ENCODE measurements around the gene TSPAN9.

Gene TSPAN9

DNA sequence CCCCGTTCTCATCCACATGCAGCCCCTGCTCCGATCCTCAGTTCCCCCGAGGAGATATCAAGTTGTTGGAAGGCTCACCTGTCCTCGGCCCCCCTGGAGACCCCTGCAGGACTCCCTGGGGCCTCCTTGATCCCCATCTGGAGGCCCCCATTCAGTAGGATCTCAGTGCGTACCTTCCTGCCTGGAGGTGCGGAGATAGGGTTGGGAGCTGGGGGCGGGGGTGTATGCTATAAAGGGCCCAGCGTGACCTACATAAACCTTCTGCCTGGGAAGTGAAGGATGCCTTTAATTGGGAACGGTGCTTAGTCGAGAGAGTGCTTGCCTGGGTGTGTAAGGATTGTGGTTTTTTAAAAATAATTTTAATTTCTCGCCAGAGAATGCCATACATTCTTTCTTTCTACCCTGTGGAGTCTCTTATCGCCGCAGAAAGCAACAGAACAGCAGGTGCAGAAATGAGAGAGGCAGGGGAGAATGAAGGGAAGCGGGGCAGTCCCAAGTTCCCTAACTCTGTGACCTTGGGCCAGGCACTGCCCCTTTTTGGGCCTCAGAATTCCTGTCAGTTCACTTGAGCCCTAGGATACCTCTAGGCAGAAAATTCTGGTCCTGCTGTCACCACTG is 153.7 kb downstream of the TSPAN9 start:
- FAIRE-seq = no peak

DNA sequence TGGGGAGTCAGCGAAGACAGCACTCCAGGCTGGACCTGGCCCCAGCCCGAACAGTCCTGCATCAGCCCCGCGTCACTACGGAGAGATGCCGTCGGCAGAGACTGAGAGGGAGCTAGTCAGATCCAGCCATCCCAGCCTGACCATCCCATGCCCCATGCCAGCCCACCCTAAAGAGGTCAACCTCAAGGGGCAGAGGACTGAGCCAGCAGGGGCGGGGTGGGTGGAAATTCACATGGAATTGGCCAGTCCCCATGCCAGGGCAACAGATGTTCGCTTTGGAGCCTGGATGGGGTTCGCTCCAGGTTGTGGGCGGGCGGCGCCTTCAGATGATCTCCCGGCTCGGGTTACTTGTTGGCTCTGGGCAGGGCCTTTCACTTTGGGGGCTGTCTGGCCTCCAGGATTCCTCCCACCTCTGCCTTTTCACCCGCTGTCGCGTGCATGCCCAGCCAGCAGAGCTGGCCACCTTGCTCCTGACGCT is 154.3 kb downstream of the TSPAN9 start:
- FAIRE-seq = no peak

DNA sequence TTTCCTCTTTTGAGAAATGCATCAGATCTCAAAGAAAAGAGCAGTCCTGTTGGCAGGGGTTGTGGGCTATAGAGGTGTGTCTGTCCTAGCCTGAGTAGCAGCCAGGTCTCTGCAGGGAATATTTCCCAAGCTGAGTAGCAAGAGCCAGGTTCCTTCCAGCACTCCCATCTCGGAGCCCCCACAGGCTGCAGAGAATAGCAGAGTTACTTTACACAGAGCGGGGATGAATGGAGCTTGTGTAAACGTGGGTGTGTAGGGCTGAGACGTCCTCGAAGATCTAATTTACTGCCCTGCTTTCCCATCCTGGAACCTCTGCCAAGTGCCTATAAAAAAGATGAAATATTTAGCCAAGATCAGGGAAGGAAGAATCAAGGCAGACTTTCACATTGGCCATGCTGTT is 156.6 kb downstream of the TSPAN9 start:
- no peak for FAIRE-seq

DNA sequence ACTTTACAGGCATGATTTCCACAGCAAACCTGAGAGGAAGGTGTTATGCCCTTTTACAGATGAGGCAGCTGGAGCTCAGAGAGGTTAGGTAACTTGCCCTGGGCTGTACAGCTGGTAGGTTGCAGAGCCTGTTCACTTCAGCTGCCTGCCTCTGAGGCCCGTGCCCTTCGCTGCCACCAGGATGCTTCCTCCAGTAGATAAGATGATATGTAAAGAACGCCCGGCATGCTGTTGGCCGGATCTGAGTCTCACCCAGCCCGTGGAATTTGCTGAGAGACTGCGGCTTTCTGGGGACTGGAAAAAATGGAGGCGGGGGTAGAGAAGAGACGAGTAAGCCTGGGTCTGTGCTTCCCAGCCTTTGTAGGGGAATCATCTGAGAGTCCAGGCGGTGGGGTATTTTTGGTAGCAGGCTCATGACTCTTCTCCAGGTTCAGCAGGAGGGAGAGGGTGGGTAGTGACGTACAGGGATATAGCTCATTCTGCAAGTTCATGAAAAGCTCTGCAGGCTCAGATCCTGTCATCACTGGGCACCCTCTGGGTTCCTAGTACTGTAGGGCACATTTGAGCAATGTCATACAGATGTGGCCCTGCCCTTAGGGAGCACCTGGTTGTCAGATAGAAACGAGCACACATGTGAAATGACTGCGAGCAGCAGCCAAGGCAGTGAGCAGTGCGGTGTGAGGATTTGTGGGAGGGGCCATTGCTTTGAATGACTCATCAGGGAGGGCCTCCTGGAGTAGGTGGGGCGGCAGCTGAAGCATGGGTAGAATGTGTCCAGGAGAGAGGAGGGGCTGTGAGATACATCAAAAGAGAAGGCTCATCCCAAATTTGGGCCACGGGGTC is 159.4 kb downstream of the TSPAN9 start:
- no peak for FAIRE-seq

DNA sequence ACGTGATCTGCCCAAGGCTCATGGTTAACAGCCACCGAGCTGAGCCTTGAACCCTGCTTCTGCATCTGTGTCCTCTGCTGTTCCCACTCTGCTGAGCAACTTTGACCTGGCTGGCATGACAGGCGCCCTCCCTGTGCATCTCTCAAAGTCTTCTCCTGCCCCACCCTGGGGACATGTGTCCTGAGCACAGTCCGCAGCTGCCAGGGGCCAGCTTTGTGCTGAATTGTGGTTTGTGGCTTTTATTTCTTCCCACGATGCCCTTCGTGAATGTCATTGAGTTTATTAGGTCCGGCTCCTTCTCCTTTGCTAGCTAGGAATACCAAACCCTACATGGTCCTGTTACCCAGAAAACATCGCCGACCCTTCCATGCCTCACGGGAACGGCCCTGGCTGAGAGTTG is 161.0 kb downstream of the TSPAN9 start:
- no peak for FAIRE-seq

DNA sequence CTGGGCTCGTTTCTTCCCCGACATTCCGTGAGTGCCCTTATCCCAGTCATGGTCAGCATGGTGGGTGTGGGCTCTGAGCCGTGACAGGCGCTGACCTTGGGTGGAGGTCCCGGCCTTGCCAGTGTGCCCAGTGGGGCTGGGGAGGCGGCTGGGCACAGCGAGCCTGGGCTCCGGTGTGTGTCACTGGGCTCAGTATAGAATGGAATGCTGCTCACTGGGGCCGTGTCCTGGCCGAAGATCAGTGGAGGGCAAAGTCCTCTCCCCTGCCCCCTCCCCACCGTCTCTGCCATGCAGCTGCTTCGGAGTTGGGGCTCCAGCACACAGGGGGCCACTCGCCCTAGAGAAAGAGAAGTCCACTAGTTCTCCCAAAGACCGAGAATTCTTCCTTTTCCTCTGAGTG is 164.4 kb downstream of the TSPAN9 start:
- FAIRE-seq = no peak

DNA sequence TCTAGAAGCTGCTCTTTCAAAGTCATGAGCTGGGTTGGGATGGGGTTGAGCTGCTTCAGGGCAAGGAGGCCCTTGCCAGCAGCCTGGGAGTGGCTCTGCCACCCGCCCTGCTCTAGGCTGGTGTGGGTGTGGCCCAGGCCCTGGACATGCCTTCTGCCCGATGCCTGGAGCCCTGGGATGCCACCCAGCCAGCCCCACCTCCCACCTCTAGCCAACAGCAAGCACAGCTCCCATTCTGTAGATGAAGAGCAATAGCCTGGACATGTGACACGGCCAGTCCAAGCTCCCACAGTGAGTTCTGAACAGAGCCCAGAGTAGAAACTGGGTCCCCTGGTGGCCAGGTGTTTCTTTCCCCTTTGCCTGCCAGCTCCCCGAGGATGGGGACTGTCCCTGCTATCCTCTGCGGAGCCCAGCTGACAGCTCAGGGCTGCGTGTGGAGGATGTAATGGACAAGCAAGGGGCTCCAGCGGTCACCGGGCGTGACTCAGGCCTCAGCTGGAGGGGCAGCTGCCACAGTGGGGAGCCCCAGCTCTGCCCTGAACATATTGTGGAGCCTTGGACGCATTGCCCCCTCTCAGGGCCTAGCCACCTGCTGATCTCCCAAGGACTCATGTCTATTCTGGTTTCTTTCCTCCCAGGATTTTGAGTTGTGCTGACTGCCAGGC is 165.2 kb downstream of the TSPAN9 start:
- FAIRE-seq = no peak

DNA sequence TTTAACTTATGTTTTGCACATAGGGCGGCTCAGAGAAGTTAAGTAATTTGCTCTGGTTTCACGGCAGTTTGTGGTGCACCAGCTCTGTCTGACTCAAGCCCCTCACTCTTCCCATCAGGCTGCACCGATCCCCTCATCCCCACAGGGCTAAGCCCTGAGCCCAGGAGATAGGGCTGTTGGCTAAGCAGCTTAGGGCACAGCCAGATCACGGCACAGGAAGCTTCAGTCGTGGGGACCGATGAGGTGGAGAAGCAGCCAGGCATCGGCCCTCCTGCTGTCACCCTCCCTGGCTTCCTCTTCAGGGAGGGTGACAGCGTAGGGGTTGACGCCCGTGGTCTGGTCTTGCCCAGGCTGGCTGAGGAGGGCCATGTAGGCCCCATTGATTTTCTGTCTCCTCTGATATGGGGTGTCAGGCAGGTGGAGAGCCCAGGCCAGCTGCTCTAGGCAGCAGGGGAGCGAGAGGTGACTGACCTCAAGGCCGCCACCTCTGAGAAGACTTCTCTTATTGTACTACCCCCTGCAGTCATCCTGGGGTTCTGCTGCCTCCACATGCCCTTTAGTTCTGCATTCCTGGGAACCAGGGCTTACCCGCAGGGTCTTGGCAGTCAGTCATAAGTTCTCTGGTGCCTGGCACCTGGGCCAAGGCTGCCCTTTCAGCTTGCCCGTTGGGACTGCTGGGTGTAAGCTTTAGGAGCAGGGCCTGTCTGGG is 166.4 kb downstream of the TSPAN9 start:
- FAIRE-seq = no peak

DNA sequence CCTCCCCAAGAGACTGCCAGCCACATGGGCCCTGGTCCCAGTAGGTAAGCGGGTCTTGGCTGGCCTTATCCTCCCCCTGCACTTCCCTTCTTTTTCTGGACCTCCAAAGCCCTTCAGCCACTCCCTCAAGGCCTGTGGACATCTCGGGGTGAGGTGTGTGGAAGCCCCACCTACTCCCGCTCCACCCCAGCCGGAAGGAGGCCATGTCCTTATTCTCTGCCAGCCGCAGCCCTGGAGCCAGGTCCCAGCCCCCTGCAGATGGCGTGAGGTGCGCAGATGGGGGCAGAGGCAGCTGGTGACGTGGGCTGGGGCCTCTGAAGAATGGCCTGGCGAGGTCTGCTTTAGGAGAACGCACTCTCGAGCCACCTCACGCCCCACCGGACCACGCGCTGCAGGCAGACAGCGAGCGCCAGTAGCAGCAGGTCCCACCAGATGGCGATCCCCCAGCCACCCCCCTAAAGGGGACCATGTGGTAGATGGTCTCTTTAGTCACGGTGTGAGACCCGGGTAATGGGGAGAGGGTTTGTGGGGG is 167.1 kb downstream of the TSPAN9 start:
- no peak for FAIRE-seq

DNA sequence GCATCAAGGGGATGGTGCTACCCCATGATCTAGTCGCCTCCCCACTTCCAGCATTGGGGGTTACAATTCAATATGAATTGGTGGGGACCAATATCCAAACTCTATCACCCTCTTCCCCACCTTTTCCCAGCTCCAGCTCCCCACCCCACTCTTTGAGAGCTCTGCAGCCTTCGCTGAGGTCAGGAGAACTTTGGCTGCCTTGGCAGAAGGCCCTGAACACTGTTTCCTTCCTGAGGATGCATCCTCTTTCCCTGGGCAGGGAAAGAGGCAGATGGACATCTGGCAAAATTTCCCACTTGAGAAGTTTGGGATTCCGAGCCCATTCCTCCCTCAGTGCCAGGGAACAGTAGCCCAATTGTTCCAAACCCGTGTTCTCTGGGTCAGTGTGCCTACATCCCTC is 169.1 kb downstream of the TSPAN9 start:
- FAIRE-seq = no peak

DNA sequence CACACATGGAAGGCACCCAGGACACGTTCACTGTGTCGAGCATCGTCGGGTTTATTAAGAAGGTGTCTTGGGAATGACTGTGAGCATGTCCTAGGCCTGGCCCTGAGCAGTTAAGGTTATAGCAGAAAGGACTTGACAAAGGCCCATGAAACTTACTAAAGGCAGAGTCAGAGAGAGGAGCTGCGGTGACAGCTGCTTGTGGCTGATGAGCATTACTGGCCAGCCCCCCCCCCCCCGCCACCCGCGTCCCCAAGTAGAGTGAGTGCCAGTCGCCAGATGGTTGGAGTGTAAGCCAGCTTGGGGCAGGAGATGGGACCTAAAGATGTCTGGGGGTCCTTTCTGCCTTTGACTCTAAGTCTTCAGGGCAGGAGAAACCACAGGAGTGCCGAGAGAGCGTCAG is 169.9 kb downstream of the TSPAN9 start:
- no peak for FAIRE-seq

DNA sequence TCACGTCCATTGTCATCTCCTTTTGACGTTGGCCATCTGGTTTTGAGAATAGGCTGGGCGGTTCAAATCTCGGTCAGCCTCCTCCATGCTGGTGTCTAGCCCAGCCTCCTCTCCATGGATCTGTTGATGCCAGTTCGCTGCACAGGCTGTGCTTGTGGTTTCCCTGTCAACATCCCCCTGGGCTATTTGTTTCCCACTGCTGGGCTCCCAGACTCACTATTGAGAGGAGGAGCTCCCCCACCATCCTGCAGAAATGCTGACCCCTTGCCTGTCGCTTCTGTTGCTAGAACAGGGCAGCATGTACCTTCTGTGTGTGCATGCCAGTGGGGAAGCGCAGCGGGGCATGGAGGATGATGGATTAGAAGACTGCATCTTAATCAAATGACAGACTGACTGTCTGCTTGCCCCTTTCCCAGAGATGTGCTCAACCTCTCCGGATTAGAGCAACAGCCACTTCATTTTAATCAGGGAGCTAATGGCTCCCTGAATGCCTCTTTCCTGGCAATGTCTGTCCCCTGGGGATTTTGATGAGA is 170.5 kb downstream of the TSPAN9 start:
- no peak for FAIRE-seq

DNA sequence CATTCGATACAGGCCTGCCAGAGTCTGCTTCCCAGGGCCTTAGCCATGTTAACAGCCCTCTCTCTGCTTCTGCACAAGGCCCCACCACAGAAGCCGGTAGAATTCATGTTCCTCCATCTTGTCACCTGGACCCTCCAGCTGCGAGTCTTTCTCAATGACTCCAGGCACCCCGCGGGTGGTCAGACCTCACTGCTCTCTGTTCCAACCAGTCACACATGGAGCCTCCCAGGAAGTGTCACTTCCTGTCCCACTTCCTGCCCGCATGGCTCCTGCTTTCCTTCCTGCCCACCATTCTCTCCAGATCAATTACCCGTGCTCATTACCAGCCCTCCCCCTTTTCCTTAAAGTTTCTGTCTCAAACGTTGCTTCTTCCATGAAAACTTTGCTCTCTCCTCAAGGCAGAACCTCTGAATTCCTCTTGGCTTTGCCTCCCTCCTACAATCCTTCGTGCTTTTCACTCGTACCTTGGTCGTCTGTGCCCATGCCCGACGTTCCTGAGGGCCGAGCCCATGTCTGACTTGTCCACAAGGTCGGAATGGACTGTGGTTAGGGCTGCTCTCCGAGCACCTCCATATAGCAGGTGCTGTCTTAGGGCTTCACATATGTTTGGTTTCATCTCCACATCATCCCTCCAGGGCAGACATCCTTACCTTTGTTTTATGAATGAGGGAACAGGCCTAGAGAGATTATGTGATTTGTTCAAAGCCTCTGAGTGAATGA is 172.1 kb downstream of the TSPAN9 start:
- FAIRE-seq = no peak

DNA sequence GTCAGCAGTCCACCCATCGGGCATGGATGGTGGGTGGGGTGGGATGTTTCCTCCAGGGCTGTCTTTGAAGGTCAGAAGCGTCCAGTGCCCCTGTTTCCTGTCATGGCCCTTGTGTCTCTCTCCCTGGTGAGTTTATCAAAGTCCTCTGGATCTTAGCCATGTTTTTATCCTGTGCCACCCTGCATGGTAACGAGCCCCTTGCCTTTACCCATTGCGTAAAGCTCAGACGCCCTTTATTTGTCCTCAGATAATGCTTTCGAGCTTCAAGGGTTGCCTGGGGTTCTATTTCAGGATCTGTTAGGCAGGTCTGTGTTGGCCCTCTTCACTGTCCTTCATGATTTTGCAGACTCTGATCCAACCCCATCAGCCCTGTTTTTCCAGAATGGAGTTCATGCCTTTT is 172.9 kb downstream of the TSPAN9 start:
- no peak for FAIRE-seq

DNA sequence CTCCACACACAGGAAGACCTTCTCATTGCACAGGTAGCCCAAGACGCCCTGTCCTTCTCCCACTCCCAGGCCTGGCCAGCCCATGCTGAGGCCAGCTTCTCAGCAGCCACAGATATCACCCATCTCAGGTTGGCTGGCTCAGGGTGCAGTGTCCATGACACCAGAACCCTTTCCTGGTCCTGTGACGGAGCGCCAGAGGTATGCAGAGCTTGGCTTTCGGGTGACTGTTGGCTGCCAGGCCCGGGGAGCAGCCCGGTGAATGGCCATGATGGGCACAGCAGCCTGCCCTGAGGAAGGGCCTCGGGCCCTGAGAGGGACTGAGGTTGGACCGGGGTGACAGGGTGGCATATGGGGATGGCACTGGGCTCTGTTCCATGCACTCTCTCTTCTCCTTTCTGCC is 173.4 kb downstream of the TSPAN9 start:
- FAIRE-seq = no peak

DNA sequence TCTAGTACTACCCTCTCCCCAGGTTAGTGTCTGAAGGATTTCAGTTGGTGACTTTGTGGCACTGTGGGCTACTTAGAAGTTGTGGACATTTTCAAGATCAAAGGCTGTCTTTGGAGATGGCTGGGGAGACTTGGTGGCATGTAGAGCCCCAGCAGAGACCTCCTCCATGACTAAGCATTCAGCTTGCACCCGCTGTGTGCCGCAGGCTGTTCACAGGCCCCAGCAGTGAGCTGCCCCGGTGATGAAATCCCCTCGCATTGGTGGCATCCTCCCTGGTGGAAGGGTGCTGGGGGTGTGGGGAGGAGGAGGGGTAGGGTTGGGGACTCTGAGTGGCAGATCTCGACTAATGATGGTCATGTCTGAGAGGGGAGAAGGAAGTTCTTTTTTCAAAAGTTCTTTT is 173.9 kb downstream of the TSPAN9 start:
- no peak for FAIRE-seq

DNA sequence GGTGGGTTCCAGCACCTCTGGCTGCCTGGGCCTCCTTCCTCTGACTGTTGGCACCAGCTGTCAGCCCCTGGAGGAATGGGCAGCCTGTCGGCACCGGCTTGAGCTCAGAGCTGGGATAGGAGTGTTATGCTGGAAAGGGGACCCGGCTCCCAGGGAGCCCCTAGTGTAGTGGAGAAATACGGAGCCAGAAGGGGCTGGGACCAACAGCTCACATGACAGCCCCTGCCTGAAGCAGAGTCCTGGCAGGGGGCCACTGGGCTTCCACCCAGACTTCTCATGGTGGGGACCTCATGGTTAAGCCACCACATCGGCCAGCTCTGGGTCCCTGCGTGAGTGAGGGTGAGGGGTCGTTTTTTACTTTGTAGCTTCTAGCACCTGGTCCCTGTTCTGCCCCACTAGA is 174.5 kb downstream of the TSPAN9 start:
- FAIRE-seq = no peak

DNA sequence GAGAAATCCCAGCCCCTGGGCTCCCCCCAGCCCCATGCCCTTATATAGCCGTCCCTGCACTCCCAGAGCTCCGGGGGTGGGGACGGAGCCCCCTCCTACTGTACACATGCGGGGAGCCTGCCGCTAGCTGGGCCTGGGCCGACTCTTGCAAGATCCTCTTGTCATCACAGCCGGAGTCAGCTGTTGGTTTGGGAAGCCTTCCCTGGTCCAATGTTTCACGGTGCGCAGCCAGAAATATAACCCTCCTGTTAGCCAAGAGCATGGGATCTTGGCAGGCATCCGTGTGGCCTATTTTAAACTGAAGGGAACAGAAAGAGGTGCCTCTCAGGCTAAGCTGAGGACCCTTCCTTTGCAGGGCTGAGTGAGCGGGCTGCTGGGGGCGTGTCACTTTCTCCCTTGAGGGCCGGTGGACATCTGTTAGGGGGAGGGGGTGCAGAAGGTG is 175.3 kb downstream of the TSPAN9 start:
- no peak for FAIRE-seq

DNA sequence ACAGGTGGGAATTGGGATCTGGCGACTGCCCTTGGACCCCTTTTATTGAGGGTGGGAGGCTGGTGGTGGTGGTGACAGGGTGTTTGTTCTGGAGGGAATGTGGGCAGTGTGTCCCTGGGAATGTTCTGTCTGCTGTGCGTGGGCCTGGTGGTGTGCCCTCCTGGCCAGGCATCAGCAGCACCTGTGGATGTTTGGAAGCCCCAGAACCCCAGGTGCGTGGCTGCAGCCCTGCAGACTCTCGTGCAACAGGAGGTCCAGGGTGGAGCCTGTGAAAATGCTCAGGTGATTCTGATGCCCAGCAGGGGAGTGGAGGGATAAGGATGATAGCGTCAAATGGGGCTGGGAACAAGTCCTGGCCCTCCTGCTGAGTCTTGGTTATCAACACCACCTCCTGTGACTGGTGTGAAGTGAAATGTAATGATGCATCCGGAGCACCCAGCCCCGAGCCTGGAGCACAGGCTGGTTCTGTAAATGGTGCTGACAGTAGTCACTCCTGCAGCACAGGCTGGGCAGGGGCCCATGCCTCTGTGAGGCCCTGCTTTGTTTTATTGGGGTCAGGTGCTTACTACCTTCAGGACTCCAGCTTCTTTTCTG is 176.6 kb downstream of the TSPAN9 start:
- no peak for FAIRE-seq

DNA sequence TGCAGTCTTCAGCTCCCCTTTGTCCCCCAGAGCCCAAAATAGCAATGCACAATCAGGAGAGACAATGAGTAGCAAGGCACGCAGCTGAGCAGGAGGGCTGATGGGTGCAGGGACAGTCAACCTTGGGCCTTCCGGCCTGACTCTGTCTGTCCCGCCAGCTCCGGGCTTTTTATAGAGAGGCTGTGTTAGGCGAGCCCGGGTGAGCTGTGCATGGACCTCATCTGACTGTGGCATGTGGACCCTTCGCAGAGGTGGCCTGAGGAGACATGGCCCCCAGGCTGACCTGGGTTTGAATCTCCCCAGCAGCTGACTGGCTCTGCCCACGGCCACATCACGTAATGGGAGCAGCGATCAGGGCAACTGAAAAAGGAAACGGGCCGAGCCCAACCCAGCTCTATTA is 177.9 kb downstream of the TSPAN9 start:
- FAIRE-seq = no peak

DNA sequence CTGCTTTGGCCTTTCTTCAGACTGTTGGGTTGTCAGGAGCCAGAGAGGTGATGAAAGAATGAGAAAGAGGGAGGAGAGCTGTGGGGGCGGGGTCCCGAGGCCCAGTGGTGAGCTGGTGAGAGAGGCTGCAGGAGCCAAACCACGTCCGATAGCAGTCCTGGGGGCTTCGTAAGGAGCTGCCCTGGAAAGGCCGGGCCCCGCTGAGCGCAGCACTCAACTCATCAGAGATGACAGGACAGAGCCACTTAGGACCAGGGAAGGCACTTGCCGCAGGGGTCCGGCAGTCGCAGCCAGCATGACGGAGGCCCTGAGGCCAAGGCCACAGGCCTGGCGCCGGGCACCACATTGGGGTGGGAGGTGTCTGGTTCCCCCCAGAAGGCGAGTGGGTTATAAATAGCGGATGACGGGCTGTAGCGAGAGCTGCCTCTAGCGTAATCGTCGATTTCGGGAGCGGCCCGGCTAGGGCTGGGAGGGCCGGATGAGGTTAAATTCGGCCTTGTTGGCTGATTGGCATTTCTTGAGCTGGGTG is 179.0 kb downstream of the TSPAN9 start:
- no peak for FAIRE-seq

All from A204.1 (cell line).